Stimulated activated CD4-positive, alpha-beta T cell treated with anti-CD3 and anti-CD28 coated beads, Interleukin-2, amount 100 ng/mL, for 48 hours (primary cell): ENCODE data around the gene INTS11.

Experiments
- DNase-seq, 2 donors: peaks; one replicate each; pipeline ENCODE4 v3.0.0-alpha.2; 2020

INTS11 gene

DNA sequence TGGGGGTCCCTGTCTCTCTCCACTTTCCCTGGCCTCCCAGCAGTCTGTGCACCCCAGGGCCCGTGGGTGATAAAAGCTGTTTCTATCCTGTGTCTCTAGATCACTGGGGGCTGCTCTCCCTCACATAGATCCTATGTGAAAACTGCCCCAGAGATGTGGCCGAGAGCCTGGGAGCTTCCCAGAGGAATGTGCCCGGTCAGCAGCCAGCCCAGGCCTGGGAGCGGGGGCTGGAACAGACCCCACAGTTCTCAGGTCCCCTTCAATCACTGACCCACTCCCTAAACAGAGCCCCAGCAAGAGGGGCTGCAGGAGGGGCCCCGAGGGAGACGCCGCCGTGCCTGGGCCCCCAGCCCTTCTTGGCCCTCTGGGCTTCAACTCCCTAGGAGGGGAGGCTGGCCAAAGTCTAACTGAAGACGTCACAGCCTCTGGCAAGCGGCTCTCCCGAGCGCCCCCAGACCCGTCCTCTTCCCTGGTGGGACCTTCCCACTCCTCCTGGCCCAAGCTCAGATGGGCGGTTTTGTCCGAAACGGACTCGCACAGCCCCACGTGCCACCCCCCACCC lies 33.5 kb upstream of the INTS11 start:
- no peak for DNase-seq

DNA sequence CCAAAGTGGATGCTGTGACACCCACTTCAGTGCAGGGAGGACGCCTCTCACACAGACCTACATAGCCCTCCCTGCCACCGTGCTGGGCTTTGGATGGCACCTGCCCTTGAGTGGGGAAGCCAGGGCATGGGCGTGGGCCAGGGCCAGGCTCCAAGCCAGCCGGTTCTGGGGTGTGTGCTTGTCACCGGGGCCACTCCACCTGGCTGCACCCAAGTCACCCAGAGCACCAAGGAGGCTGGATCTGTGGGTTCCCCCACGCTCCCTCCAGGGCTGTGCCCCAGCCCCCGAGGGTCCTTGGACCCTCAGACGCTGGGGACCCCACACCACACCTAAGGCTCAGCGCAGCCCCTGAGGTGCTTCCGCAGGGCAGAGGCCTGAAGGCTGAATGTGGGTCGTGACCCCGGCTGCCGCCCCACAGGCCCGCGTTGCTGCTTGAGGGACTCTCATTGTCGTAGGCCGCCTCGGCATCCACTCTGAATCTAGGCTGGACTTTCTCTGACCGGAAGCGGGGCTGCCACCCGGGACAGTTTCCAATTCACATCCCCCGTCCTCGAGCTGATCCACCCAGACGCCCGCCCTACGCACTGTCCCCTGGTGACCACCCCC lies 32.4 kb upstream of the INTS11 start:
- DNase-seq, result no peak

DNA sequence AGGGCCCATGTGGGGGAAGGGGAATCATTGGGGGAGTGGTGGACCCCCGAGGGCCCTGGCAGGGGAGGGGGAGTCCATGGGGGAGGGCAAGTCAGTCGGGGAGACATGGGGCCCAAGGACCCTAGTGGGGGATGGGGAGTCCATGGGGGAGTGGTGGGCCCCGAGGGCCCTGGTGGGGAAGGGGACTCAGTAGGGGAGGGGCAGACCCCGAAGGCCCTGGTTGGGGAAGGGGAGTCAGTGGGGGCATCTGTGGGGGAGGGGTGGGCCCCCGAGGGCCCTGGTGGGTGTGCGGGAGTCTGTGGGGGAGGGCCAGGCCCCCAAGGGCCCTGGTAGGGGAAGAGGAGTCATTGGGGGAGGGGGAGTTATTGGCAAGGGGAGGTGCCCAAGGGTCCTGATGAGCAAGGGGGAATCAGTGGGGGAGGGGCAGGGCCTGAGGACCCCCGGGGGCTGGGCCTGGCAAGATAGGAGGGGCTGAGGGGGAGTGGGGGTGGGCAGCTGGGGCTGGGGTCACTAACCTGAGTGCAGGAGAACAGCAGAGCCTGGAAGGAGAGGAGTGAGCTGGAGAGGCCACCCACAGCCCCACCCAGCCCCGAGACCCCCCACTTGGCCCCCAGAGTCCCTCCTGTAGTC lies 31.8 kb upstream of the INTS11 start:
- no peak for DNase-seq

DNA sequence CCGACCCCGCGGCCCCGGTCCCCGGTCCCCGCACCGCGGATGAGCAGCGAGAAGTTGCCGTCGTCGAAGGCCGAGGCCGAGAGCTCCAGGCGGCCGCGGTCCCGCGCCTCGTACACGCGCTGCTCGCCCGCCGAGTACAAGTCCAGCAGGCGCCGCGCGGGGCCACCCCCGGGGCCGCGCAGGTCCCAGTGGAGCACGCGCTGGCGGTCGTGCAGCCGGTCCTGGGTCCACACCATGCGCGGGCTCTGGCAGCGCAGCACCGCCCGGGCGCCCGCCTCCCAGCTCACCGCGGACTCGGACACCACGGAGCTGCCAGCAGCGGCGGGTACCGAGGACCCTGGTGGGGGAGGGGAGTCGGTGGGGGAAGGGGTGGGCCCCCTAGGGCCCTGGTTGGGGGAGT lies 31.0 kb upstream of the INTS11 start:
- no peak for DNase-seq

DNA sequence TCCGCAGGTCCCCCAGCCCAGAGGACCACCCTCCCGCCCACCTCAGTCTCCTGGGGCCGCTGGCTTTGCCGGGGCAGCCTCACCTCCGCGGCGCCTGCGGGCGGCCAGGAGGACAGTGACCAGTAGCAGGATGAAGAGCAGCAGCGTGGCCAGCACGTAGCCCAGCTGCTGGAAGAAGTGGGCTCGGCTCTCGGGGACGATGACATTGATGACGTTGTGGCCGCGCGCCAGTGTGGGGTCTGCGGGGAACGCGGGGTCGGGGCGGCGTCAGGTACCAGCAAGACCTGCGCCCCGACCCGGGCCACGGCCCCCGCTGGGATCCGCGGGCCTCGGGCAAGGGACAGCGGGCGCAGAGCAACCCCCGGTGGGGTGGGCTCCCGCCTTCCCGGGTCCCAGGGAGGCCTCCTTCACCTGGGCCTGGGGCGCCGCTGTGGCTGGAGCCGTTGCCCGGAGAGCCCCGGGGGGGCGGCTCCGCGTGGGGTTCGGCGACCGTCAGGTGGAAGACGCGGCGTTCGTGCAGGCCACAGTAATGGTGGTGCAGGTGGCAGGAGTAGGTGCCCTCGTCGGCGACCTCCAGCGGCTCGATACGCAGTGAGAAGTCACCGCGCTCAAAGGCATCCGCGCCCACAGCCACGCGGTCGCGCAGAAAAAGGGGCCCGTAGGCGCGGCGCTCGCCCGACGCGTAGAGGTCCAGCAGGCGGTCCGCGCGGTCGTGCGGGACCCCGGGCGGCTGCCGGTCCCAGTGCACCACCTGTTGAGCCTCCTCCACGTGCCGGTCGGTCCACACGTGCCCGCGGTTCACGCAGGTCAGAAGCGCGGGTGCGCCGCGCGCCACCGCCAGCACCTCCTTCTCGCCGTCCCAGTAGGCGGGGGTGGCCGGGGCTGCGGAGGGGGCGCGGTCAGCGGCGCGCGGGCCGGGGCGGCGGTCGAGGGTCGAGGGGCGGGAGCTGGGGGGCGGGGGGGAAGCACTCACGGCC lies 30.1 kb upstream of the INTS11 start:
- no peak for DNase-seq

DNA sequence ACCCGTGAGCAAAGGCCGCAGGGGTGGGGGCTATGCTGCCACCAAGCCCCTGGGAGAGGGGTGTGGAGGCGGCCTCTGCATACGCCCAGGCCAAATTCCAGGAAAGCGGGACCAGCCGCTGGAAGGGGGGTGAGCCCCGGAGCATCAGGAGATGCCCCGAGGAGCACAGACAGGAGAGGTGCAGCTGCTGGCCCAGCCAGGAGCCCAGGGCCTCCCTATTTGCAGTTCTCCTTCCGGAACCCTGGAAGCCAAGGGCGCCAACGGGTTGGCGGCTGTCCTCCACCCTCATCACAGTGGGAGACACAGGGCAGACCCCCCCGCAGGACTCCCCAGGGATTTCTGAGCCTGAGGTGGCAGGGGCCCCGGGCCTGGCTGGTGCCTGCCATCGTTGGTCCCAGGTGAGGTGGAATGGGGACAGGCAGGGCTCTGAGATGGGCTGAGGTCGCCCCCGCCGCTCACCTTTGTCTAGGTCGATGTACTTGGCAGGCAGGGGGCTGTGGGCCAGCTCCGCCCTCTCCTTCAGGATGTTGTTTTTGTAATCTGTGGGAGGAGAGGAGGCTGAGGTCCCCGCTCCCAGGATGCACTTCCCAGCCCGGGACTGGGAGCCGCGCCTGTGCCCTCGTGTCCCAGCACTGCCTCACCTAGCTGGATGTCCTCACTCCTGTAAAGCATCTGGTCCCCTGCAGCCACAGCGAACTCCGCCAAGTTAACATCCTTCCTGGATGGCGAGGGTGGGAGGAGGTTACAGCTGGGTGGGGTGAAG lies 29.1 kb upstream of the INTS11 start:
- DNase-seq, result no peak

GRCh38 chr1:1352786-1353388 lies 28.4 kb upstream of the INTS11 start:
- DNase-seq, result no peak

DNA sequence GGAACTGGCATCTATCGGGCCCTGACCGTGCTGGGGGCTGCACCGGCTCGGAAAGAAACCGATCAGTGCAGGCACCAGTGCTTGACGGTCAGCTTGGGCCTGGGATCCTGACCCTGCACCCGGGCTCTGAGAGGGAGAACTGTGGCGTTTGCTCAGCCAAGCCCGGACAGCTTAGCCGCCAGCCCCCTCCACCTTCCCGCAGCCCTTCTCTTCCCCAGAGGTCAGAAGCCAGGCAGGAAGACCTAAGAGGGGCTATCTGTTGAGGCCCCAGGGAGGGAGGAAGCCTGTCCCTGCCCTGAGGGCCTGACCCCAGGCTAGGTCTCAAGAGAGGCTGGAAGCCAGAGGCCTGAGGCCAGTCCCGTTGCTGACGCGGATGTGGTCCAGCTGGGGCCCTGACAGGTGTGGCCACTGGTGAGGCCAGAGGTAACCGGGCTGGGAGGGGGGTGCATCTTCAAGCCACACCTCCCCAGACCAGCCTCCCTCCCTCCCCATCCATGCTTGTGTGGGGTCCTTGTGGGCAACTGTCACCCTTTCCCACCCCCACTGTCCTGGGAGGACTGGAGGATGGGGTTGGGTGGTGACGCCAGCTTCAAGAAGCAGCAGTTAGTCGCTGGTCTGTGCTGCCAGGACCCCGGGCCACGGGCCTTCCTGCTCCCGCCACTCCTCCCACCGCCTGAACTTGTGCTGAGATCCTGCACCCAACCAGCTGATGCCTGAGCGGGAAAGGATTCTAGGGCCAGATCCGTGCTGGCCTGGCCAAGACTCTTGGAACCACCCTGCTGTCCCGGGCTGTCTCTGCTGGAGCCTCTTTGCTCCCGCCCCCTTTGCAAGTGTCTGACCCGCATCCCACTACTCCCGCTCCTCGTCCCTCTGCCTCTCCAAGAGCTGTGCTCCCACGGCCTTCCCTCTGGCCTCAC lies 27.3 kb upstream of the INTS11 start:
- no peak for DNase-seq

GRCh38 chr1:1349256-1350012 lies 25.0 kb upstream of the INTS11 start, which contains the start of gene DVL1:
TSS of gene DVL1 (minus strand) at chr1:1349418. CDS start at chr1:1349065, 353 bp downstream.
- peak; percentile 63 to 76 for DNase-seq

DNA sequence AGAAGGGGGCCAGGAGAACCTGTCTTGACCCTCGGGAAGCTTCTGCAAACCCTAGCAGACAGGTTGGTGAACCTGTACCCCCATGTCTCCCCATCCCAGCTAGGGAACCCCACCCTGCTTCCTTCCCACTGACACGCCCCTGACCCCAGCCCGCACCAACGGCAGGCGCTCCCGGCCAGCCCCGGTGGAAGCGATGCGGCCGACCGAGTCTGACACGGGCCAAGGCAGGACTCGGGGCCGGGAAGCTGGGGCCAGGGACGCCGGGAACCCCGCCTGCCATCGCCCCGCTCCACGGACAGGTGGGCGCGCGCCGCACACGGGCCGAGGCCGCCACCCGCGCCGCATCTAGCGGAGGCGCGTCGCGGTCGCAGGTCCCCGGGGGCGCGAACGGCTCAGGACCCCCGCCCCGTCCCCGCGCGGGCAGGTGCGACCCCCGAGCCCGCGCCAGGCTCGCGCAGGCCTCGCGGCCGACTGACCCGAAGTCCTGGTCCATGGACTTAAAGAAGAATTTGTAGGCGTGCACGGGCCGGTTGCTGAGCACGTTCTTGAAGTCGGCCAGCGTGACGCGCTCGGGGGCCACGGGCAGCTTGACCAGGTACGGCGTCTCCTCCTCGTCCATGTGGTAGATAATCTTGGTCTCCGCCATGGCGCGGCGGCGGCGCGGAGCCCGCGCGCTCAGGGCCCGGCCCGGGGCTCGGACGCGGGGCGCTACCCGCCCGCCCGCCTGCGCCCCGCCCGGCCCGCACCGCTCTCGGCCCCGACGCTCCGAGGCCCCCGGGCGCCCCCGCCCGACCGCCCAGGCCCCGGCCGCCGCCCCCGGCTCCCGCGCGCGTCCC lies 24.2 kb upstream of the INTS11 start:
- no peak for DNase-seq

GRCh38 chr1:1347663-1348419 lies 23.4 kb upstream of the INTS11 start:
- DNase-seq, result no peak

DNA sequence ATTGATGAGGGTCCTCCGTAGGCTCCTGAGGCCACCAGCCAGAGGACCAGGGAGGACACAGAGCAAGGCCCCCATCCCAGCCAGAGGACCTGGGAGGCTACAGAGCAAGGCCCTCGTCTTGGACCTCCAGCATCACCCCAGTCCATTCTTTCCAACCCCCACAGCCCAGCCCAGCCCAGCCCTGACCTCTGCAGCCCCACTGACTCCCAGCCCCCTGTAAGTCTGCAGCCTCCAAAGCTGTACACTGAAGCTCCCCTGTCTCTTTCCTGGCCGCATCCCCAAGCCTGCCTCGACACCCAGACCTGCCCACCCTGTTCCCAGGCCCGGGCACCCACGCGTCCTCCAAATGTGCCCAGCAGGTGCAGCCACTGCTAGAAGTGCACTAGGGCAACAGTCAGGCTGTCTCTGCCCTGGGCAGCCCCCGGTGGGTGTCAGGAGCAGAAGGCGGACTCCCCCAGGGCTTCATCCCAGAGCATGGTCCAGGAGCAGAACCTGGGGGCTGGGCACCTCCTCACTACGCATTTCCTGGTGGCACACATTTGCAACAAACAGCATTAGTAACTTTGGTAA lies 22.7 kb upstream of the INTS11 start:
- DNase-seq, result no peak

DNA sequence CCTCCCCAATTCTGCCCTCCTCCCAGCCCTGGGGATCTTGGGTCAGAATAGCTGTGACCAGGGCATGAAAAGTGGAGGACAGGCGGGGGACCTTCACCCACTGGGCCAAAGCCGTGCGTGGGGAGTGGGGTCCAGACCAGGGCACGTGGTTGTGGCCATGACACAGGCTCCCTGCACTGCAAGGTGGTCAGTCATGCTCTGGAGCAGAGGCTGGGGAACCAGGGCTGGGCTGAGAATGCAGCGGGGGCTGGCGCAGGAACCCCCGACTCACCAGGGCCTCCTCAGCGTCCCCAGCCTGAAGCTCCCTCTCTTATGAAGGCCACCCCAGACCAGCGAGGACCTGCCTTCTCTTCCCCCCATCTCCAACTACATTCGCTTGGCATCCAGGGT lies 22.0 kb upstream of the INTS11 start:
- DNase-seq, result no peak

- DNase-seq, result no peak
Observed at GRCh38 chr1:1345860-1346500, 21.5 kb upstream of the INTS11 start.

GRCh38 chr1:1345384-1345783 lies 20.9 kb upstream of the INTS11 start:
- no peak for DNase-seq

GRCh38 chr1:1344655-1345361 lies 20.3 kb upstream of the INTS11 start:
- no peak for DNase-seq

DNA sequence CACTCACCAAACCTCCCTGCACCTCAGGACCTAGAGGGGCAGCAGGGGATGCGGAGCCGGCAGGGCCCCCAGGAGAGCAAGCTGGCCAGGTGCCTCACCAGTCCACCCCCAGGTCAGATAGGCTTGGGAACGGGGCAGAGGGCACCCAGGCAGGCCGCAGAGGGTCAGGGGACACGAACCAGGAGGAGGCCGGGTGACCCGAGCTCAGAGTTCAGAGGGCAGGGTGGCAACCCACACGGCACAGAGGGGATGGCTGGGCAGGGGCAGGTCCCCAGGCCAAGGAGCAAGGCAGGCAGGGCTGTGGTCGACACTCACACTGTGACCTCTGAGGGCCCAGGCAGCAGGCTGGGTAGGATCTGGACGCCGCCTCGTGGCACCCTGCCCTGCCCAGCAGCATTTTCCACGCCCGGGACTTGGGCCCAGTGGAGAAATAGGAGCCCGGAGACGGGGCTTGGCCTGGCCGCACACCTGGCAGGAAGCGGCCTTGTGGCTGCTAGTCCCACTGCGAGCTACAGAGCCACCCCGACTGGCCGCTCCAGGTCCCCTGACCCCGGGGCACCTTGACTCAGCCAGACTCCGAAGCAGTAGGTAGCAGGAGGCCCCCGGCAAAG lies 19.5 kb upstream of the INTS11 start:
- no peak for DNase-seq
